GM18526 (cell line): ENCODE data around the gene APBA1.

Source experiments
- POLR2A ChIP-seq: IDR thresholded peaks from 3 replicates; pipeline ENCODE4 v1.6.1; 2011; ENCODE audit not compliant: insufficient read length; ENCODE audit errors: extremely low read depth

Gene APBA1

DNA sequence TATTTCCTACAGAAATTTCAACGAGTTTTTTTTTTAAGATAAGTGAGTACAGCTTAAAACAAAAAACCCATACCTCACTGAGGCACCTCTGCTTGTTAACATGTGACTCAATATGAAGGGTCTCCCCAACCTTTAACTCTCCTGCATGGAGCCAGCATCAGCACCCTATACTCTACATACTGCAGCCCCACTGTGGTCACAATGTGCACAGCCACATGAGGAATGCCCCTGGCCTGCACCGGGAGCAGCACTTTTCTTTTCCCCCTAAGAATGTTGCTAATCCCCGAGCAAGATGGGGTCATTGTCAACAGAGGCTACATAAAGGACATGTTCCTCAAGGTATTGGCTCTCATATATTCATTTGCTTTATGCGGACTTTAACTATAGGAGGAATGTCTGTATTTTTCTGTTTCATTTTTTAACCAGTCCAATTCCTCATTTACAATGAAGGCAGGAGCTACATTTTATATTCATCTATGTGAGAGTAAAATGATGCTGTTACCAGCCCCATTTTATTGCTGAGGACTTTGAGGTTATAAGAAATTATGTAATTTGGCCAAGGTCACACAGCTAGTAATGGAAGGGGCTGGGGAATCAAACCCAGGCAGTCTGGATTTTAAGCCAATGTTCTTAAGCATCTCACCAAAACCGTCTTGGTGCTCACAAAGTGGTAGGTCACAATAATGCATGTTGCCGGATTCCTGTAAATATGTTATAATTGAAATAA is 93.0 kb downstream of the APBA1 start:
- no peak for TF ChIP-seq POLR2A

DNA sequence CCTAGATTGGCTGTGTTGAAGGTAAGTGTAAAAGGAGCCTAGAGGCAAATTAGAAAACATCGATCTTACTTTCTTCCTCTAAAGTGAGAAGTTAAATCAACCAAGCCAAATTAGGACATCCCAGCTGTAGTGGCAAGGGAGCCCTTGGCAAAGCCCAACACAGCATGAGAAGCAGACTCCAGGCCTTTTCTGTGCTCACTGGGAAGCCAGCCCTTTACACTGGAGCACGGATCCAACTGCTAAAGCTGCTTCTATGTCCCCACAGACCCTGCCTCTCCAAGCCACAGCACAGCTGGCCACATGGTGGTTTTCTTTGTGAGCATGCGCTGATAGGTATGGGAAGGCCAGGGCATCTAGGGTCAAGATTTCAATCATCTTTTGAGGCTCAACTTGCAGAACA is 94.1 kb downstream of the APBA1 start:
- TF ChIP-seq POLR2A: no peak

DNA sequence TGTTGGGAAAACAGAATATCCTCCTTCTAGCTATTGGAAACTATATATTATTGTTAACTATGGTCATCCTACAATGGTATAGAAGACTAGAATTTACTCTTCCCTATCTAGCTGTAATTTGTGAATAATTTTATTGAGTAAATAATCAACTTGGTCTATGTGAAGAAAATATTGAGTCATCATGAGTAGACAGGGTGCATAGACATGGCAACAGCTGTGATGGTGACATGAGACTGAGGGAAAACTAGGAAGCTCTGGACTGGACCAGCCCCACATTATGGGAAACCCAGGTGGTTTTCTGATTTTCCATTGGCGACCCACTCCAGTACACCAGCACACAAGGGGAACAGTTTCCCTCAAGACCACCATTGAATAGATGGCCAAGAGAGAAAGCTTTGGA is 95.0 kb downstream of the APBA1 start:
- no peak for TF ChIP-seq POLR2A

DNA sequence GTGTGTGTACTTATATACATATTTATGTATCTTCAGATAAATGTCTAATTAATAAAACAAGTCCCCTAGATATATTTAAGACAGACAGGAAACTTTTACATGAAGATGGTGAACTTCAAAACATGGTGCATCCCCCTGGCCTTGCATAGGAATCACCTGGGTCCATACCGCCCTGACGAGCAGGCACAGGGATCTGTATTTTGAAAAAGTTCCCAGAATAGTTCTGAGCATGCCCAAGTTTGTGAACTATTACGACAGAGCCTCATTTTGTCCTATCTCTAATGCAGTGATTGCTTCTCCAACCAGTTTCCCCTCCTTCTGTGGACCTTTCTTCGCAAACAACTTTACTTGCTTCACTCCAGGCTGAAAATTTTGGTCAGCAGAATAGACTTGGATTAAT is 98.1 kb downstream of the APBA1 start:
- no peak for TF ChIP-seq POLR2A

DNA sequence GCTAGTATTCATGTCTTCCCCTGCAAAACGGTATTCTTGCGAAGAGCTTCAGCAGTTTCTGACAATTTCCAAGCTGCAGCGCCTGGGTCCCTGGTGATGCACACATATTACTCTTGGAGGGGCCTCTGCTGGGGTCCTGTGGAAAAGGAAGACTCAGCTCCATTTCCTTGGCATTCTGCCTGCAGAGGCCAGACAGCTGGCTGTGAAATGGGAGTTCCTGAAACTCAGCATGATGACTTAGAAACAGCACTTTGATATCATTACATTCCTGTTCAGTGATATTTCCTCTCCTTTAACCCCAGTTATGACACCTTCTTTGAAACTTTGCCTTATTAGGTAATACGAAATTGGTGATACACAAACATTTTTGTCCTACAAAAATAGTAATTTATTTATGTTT is 98.5 kb downstream of the APBA1 start:
- TF ChIP-seq POLR2A: no peak

DNA sequence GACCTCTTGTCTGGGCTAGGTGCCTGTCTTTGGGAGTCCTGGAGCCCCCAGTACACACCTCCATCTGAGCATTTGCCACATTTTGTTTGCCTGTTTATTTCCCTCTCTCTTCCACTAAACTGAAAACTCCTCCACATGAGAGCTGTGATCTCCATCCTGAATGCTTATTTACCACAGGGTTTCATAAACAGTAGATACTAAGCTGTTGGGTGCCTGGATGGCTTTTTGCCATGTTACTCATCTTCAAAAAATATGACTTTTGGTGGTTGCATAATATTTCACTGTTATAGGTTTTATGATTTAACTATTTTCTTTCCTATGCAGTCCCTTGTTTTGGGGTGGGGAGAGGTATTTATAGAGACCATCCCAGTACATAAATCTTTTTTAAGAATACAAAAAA is 99.6 kb downstream of the APBA1 start:
- TF ChIP-seq POLR2A: no peak

DNA sequence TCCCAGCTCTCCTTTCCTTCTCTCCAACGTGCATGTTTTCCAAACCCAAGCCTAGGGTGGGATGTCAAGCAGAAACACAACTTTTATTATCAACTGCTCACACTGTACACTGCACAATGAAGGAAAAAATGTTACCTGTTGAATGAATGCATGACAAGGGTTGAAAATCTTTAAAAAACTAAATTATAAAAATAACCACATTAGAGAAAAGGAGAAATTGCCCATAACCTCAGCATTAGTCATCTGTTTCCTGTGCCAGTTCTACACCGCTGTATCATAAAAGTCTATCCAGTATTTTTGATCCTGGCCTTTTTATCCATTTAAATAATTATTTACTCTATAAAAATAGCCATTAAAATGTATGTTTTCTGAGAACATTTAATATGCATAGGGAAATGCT is 101.1 kb downstream of the APBA1 start:
- TF ChIP-seq POLR2A: no peak

DNA sequence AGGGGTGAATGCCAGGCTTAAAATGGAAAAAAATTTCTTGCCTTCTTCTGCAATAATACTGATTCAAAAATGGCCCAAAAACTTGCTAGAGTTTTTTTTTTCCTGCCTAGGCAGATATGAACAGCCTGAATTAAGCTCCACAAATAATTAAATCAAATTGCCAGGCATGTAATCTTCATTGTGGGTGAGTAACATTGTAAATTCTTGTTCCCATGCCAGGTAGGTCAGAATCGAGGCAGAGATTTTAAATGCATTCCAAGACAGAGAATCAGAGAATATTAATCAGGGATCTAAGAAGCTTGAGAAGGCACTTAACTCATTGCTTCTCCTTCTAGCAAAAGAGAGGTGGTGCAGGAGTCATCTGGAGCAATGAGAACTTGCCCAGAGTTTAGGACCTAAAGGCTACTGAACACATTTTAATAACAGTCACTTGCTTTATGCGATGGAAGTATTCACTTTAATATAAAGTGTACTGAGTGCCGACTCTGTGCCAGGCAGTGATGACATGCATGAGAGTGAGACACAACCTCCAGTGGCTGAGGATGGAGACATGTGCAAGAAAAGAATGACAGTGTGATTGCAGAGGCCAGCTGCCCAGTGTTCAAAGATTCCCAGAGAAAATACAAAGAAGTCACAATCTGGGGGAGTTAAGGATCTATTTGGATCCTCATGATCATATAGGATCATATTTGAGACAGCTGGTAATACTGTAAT is 102.3 kb downstream of the APBA1 start:
- no peak for TF ChIP-seq POLR2A

DNA sequence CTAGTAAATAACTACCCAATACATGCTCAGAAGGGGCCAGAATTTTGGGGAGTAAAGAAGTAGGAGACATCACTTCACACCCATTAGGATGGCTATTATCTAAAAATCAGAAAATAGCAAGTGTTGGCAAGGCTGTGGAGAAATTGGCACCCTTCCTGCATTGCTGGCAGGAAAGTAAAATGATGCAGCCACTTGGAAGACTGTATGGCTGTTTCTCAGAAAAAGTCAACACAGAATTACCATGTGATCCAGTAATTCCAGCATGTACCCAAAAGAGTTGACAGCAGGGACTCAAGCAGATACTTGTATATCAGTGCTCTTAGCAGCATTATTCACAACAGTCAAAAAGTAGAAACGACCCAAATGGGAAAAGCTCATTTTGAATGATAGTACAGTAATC is 107.6 kb downstream of the APBA1 start:
- no peak for TF ChIP-seq POLR2A

DNA sequence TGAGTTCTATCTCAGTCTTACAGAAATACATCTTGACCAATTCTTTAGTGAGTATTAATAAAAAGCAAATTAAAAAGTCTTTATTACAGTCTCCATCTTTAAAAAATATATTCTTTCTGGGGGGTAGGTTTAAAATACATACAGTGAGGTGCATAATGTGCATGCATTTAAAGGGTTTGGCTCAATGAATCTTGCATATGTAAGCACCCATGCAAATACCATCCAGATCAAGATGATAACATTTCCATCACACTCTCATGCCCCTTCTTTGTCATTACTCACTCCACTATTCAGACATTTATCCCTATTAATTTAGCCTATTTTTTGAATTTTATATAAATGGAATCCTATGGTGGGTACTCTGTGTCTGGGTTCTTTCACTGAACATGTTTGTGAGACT is 113.0 kb downstream of the APBA1 start:
- no peak for TF ChIP-seq POLR2A

DNA sequence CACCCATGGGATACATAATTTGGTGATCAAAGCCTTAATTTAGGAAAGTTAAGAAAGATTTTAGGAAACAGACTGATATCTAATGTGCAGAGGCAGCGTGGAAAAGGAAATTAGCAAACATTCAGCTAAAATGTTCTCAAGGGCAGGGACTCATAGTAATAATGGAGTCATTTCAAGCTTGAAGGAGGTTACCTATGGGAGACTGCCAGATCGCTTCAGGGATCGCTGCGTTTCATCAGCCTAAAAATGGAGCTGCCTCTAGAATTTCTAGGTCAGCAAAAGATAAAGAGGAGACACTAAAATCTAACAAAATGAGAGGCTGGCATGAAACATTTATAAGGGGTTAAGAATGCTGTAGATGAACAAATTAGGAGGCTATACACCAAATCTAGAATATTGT is 115.5 kb downstream of the APBA1 start:
- TF ChIP-seq POLR2A: no peak

DNA sequence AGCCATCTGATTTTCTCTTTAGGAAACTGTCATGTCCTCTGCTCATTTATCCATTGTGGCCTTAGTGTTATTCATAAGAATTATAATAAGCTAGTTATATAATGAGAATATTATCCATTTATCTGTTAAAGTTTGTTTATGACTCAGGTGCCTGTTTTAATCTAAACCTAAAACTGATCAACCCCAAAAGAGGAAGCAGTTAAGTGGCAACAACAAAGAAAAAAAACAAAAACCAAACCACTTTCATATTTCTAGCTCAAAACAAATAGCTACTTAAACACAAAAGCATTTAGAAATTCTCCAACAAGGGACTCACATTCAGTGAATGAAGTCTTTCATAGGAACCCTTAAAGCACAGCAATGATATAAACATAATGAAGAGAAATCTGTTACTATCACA is 116.4 kb downstream of the APBA1 start:
- no peak for TF ChIP-seq POLR2A

DNA sequence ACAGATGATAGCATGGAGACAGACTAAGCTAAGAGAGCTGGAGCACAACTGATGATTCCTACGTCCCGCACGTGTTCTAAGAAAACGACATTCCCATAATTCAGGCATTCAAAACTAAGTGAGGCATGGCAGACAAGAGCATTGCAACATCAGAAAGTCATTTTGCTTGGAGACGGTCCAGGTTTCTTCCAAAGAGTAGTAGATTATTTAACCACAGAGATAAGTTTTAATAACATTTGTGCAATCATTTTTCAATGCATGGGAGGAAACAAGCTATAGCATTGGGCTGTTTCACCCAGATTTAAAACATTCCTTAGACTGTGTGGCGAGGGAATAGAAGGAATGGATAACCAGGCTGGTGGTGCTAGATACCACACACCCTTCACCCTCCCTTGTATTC is 117.2 kb downstream of the APBA1 start:
- no peak for TF ChIP-seq POLR2A

DNA sequence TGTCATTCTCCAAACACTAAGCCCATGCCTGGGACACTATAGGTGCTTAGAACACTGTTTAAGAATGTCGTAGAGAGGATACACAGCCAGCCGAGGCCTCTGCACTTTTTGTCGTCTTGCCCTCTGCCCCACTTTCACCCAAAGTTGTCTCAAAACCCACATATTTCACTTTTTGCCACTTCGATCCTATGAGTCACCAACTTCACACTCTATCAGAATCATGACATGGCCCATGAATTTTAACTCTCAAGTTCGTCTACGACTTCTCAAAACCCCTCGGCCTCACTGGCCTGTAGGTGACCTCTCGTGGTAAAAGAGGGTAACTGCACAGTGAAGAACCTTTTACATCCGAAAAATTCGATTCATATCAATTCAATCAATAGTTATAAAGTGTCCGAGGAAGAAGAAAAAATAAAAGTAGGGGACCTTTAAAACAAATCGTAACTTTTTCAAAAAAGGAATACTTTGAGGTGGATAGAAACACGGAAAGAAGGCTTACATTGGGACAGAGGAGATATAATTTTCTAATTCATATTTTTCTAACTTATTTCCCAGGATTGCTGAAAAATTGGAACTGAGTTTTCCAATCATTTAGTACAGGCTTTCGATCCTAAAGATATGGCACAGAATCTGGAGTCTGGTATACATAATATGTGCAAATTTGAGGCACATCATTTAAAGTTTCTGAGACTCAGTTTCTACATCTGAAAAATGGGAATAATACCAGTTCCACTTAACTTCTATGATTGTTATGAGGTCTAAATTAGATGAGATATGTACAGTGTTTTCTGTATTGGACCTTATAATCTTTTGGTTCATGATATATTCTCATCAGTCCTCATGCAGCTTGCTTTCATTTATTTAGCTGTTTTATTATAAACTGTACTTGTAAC is 122.6 kb downstream of the APBA1 start:
- no peak for TF ChIP-seq POLR2A

DNA sequence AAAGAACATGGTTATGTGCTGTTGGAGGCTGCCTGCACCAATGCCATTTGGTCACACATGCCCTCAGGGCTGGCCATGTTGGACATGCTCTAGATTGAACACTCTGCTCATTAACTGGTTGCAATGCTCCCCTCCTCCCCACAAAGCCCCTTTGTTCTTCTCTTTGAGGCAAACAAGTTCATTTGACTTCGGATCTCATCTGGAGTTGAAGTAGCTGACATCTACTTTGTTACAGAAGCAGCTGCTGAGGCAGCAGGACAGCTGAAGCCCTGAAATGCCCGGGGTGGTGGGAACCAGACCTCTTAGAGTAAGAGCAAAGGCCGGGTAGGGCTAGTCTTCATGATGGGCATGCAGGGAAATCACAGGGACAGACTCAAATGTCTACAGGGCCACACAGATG is 123.5 kb downstream of the APBA1 start:
- TF ChIP-seq POLR2A: no peak

DNA sequence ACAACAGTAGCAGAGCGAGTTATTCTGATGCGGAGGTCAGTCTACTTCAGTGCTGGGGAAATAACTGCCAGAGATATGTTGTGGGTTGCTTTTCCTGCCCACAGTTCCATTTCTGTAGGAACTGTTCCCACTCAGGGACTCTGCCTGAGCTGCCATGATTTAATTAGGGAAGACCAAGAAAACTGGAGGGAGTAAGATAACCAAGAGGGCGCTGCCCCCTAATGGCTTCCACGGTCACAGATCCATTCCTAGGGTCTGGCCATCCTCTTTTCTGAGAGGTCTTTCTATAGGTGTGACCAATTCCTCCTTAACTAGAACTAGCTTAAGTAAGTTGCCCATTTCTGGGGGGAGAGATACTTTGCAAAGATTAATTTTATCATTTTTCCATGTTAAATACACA is 125.9 kb downstream of the APBA1 start:
- no peak for TF ChIP-seq POLR2A
